HG03064 (cell line): Measurements from ENCODE around the gene FAM78A.
"Not testable (repeated sequence)": the region's sequence is repeated elsewhere in the genome, so short reads cannot be mapped to it uniquely, and the experiment has no call there.

Source experiments
- ATAC-seq: cut with Tn5 transposase; IDR thresholded peaks from one replicate; pipeline ENCODE4 v1.9.1; 2021; ENCODE audit warnings: low read depth; ENCODE audit not compliant: unreplicated experiment

FAM78A gene

GRCh38 chr9:131270171-131271015, 5.9 kb downstream of the FAM78A start:
- no peak for ATAC-seq

GRCh38 chr9:131266266-131267229, 9.8 kb downstream of the FAM78A start:
- ATAC-seq = no peak

- ATAC-seq = no peak
Measured at GRCh38 chr9:131264231-131264630, 12.1 kb downstream of the FAM78A start.

- ATAC-seq = no peak
Measured at GRCh38 chr9:131263701-131264100, 12.6 kb downstream of the FAM78A start.

GRCh38 chr9:131263033-131263343, 13.3 kb downstream of the FAM78A start:
- not testable (repeated sequence) for ATAC-seq

- ATAC-seq = no peak
Measured at GRCh38 chr9:131262327-131263032, 13.8 kb downstream of the FAM78A start.

- ATAC-seq = no peak
Measured at GRCh38 chr9:131260751-131261452, 15.4 kb downstream of the FAM78A start.

GRCh38 chr9:131259916-131260597, 16.3 kb downstream of the FAM78A start:
- ATAC-seq = no peak

- no peak for ATAC-seq
Measured at GRCh38 chr9:131259432-131259898, 16.8 kb downstream of the FAM78A start.

- ATAC-seq = no peak
Measured at GRCh38 chr9:131258698-131259431, 17.4 kb downstream of the FAM78A start.

- no peak for ATAC-seq
Measured at GRCh38 chr9:131258186-131258585, 18.1 kb downstream of the FAM78A start.

GRCh38 chr9:131257266-131258025, 18.9 kb downstream of the FAM78A start:
- no peak for ATAC-seq

GRCh38 chr9:131255676-131256197, 20.6 kb downstream of the FAM78A start:
- no peak for ATAC-seq

GRCh38 chr9:131254626-131255025, 21.7 kb downstream of the FAM78A start:
- no peak for ATAC-seq

GRCh38 chr9:131253891-131254491, 22.3 kb downstream of the FAM78A start:
- ATAC-seq = no peak

GRCh38 chr9:131252120-131252519, 24.2 kb downstream of the FAM78A start:
- ATAC-seq = no peak

- no peak for ATAC-seq
Measured at GRCh38 chr9:131246618-131247017, 29.7 kb downstream of the FAM78A start.

- not testable (repeated sequence) for ATAC-seq
Measured at GRCh38 chr9:131244331-131244730, 32.0 kb downstream of the FAM78A start.
